C4-2B (cell line): ENCODE results near the gene MORC3.

ENCODE experiments used
- ZFX ChIP-seq: fragments of 450-650 bp; IDR thresholded peaks from 2 replicates; pipeline ENCODE4 v1.6.1; 2017
- TF ChIP-seq, protein P1 (sequence below): fragments of 450-650 bp; conservative IDR thresholded peaks from 2 replicates; pipeline ENCODE4 v1.5.1; 2017; ENCODE audit warnings: mild to moderate bottlenecking

- TF ChIP-seq, protein P1, sequence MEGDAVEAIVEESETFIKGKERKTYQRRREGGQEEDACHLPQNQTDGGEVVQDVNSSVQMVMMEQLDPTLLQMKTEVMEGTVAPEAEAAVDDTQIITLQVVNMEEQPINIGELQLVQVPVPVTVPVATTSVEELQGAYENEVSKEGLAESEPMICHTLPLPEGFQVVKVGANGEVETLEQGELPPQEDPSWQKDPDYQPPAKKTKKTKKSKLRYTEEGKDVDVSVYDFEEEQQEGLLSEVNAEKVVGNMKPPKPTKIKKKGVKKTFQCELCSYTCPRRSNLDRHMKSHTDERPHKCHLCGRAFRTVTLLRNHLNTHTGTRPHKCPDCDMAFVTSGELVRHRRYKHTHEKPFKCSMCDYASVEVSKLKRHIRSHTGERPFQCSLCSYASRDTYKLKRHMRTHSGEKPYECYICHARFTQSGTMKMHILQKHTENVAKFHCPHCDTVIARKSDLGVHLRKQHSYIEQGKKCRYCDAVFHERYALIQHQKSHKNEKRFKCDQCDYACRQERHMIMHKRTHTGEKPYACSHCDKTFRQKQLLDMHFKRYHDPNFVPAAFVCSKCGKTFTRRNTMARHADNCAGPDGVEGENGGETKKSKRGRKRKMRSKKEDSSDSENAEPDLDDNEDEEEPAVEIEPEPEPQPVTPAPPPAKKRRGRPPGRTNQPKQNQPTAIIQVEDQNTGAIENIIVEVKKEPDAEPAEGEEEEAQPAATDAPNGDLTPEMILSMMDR, result no peak
- no peak for TF ChIP-seq ZFX
Observed at GRCh38 chr21:36306872-36307534, 13.0 kb upstream of the MORC3 start.
